LHCN-M2 (cell line): ENCODE measurements around the gene UNC79. TPM values are rescaled to one million over a fixed set of nuclear protein-coding genes. Genes with fewer than 3 reads are reported as not detected.
A peak's percentile ranks its signal among the peaks of the same experiment; 100 is the strongest.

Experiments
- DNase-seq: peaks from one replicate; pipeline ENCODE4 v3.0.0-alpha.2; 2012; ENCODE audit warnings: low read depth
- total RNA-seq: library from RNA; depleted of rRNA; stranded (reverse); fragments of >200 nt; gene quantifications from 2 replicates; pipeline ENCODE4 v1.2.3, GENCODE V29; 2014

Gene UNC79
- total RNA-seq, 1 experiment from 2014 or later: not detected

DNA sequence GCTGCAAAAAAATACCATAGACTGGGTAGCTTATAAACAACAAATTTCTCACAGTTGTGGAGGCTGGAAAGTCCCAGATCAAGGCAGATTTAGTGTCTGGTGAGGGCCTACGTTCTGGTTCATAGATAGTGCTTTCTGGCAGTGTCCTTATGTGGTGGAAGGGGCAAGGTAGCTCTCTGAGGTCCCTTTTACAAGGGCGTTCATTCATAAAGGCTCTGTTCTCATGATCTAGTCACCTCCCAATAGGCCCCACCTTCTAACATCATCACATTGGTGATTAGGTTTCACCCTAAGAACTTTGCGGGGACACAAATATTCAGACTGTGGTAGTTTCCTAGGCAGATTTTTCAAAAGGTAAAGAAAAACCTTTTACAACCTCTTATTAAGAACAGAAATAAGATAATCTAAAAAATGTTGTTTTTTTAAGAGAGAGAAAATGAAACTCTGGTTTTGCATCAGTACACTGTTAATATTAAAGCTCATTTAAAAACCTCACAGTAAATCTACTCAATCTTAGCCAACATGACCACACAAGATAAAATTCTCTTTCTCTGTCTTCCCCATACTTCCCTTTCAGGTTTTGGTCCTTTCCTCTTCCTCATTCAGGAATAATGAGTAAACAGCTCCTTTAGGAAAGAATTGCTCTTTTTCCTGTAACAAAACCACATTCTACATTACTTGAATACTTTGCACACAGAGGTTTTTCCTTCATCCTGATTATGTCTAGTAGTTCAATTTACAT is 117.5 kb downstream of the UNC79 start:
- DNase-seq: no peak

DNA sequence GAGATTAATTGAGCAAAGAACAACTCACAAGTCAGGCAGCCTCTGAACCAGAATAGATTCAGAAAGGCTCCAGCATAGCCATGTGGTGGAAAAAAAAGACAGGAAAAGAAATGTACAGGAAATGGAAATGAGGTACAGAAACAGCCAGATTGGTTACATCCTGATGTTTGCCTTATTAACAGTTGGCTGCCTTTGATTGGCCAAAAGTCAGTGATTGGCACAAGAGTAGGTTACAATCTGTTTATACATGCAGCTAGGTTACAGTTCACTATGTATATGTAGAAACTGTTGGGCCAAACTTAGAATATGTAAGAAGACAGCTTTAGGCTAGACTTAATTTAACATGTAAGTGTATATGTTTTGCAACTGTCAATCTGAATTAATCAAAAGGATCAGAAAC is 118.9 kb downstream of the UNC79 start:
- DNase-seq: no peak

GRCh38 chr14:93564918-93565317 is 134.2 kb downstream of the UNC79 start:
- no peak for DNase-seq

DNA sequence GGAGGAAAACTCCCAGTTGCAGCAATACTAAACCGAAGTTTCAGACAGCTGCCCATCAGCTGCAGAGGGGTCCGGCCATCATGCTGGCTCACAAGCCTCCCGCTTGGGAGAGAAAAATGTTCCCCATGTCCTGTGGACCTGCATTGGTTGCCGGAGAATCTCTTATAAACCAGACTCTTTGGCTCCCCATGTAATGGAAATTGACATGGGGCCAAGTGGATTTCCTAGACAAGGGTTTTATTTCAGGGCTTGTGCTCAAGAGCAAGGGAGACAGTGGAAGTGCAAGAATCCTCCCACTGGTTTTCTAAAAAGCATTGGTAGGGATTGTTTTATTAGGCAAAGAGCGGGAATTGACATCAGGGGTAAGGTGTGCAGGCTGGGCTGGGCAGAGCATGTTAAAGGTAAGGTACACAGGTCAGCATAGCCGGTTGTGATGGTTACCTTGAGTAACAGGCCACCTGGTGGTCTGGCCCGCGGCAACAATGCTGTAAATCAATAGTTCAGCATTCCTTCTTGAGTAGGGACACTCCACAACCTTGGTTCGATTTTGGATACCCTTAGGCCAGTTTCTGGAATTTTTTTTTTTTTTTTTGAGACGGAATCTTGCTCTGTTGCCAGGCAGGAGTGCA is 135.4 kb downstream of the UNC79 start:
- DNase-seq: no peak

- DNase-seq: no peak
Measured at GRCh38 chr14:93571275-93571674, 140.5 kb downstream of the UNC79 start.

GRCh38 chr14:93579178-93579577 is 148.4 kb downstream of the UNC79 start:
- DNase-seq: no peak

DNA sequence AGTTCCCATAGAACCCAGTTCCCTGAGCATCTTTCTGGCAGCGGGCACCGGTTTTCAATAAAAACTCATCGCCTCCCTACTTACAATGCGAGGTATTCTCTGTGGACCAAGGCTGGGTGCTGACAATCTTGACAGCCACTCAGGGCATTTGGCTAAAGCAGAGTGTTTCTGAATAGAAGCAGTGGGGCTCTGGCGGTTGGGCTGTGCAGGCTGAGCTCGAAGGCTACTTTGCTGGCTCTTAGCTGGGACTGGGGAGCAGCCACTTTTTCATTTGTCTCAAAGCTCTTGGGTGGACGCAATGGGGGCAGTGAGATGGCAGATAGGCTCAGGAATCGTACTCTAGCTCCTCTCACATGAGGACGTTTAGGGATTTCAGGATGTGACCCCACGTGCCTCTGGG is 151.8 kb downstream of the UNC79 start:
- DNase-seq: no peak

- no peak for DNase-seq
Measured at GRCh38 chr14:93587330-93587729, 156.6 kb downstream of the UNC79 start.

DNA sequence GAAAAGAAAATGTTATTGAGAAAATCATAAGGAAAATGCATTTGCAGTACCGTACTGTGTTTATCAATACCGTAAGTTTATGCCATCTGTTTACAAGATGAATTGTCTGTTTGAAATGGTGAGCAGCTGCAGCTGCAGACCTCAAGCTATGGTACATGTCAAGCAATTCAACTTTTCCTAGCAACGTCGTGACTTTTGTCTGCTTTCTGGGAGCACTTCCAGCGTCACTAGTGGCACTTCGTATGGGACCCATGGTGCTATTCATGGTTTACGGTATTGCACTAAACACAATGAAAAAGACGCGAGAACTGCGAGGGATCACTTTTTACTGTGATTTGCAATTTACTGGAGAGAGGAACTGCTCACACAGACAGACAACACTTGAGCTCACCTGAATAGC is 160.8 kb downstream of the UNC79 start:
- no peak for DNase-seq

DNA sequence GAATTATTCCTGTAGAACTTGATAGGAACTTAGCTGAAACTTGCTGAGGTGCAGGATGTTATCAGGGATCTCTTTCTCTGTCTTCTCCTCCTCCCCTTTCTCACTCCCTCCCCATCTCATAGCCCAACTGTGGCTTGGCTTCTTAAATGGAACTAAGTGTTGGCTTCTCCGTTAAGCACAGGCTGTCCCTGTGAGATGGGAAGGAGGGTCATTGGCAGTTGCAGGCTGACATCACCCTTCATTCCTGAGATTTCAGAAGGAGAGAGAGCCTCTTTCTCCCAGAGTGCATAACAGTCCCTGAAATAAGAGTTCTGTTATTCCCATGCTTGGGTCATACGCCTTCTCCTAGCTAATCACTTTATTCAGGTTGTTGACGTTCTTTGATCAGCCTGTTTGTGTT is 162.0 kb downstream of the UNC79 start:
- no peak for DNase-seq

- no peak for DNase-seq
Measured at GRCh38 chr14:93606091-93606490, 175.4 kb downstream of the UNC79 start.

GRCh38 chr14:93619176-93619793 is 188.5 kb downstream of the UNC79 start:
- DNase-seq: peak; percentile 43

DNA sequence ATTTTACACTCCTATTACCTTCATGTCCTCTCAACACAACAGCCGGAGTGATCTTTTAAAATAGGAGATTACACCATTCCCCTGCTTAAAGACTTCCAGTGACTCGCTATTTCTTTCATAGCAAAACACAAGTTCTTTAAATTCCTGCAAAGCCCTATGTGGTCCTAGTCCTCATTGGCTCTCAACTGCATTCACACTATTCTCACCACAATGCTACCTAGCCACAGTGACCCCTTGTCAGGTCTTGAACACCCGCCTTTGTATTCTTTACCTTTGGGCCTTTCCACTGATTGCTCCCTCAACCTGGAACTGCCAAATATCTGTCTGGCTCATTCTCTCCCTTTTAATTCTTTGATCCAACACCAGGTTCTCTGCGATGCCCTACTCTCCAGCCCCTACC is 197.3 kb downstream of the UNC79 start:
- DNase-seq: no peak

GRCh38 chr14:93629643-93630042 is 198.9 kb downstream of the UNC79 start:
- no peak for DNase-seq

DNA sequence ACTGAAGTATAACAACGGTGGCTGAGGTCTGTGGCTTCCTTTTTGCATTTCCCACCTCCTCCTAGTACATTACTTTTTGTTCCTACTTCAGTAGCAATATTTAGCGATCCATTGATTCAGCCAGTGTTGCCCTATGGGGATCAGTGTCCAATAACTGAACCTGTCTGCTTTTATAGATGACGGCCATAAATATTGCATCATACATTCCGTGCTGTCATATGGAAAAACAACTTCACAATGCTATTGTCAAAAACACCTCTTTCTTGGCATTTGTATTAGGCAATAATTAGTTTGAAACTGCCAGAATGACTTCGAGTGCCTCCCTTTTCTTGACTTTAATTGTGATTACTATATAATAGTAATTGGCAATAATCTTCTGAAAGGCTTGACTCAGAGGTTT is 208.1 kb downstream of the UNC79 start:
- no peak for DNase-seq

- DNase-seq: no peak
Measured at GRCh38 chr14:93643127-93643526, 212.4 kb downstream of the UNC79 start.

DNA sequence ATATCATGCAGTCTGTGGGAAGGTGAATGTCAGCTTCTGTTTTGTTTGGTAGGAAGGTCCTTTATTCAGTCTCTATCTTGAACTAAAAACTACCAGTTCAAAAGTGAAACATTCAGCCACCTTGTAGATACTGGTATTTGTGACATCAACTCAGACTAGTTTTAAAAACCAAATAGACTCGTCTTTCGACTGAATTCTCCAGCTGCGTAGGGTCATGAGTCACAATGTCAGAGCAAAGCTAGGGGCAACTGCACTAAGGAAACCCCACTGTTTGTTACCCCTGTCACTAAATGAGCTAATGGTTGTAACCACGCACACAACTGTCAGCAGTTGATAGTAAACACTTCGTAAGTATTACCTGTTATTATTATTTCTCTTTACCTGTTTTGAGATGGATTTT is 212.9 kb downstream of the UNC79 start:
- no peak for DNase-seq

- no peak for DNase-seq
Measured at GRCh38 chr14:93645200-93645599, 214.5 kb downstream of the UNC79 start.

- DNase-seq: no peak
Measured at GRCh38 chr14:93648440-93649168, 217.9 kb downstream of the UNC79 start.

DNA sequence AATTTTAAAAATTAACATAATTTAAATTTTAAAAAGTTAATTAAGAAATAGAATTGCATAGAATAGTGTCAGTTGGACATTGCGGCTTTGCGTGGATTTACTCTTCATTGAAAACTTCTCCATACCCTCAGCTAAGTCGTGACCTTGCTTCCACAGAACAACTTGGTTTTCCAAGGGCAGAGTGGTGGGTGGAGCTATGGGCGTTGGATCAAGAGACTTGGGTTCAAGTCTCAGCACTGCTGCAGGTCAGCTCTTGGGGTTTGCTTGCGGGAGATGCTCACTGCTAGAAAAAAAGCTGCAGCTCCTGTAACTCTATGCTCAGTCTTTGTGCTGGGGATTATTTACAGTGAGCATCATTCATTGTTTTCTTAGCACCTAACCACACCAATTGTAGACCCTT is 223.9 kb downstream of the UNC79 start:
- no peak for DNase-seq

DNA sequence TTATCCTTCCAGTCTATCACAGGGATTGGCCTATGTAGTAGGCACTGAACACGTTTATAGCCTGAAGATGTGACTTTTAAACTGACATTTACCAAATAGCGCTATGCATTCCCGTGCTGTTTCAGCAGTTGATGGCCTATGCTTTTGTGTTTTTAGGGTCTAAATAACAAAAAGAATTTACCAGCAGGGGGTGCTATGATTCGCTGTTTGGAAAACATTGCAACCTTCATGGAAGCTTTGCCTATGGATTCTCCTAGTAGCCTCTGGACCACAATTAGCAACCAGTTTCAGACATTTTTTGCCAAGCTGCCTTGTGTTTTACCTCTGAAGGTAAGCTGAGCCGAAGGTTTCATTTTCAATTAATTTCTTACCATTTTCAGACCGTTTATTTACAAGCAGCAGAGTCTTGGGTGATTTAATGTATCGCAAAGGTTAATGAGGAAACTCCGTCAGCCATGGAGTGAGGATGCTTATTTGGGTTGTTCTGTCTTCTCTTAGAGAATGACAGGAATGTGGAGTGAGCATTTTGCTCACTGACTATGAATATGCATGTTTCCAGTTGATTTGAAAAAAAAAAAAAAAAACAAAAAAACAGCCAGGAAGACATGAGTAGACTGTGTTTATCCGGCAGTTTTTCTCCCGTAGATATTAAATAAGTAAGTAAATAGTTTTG is 224.5 kb downstream of the UNC79 start:
- peak; percentile 26 for DNase-seq

DNA sequence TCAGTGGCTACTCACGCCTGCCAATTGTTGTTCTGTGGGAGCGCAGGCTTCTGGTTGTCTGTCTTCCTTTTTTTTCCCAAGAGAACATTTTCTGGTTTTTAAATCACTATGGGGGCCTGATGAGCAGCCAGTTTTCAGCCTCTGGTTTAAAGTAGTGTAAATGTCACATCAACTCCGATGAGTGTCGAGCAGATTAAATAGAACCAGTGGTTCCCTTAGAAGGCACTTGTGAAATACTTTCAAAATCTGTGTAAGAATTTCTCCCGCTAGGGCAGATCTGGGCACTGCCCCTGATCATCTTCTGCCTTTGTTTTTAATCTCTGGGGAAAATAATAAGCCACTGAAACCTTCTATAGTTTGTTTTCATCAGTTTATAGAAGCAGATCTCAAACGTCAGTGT is 227.1 kb downstream of the UNC79 start:
- DNase-seq: no peak
